Lung microvascular endothelial cell (primary cell): Measurements from ENCODE around the gene TCEAL5. TPM values are rescaled to one million over a fixed set of nuclear protein-coding genes. Genes with fewer than 3 reads are reported as not detected.
"Not testable (repeated sequence)": the region's sequence is repeated elsewhere in the genome, so short reads cannot be mapped to it uniquely, and the experiment has no call there.

Experiments used
- DNase-seq, 2 donors: peaks; one replicate each; pipeline versions ENCODE4 v3.0.0 to v3.0.0-alpha.2; 2010; ENCODE audit warnings: low read depth in 2 of 2
- total RNA-seq: library from RNA; depleted of rRNA; stranded (reverse); fragments of >200 nt; gene quantifications from 2 replicates; pipeline ENCODE4 v1.2.1, GENCODE V29; 2014

The TCEAL5 gene
- total RNA-seq, 1 donor from 2014 or later = not detected

- DNase-seq = no peak
Observed at GRCh38 chrX:103234869-103235268, 41.7 kb downstream of the TCEAL5 start.

GRCh38 chrX:103233263-103233662 lies 43.3 kb downstream of the TCEAL5 start:
- DNase-seq = no peak

- not testable (repeated sequence) for DNase-seq
Observed at GRCh38 chrX:103225918-103226317, 50.6 kb downstream of the TCEAL5 start.

Other genes starting within 250 kb of the TCEAL5 start
- 0.22 TPM in 1 of 2 replicates, not detected in the other for gene BEX1, start 212.6 kb downstream of the TCEAL5 start, total RNA-seq
- not detected in 2 replicates for gene NXF3, start 183.6 kb downstream of the TCEAL5 start, total RNA-seq
- gene BEX4, start 61.6 kb downstream of the TCEAL5 start, total RNA-seq = 18.5 and 25.2 TPM in 2 replicates
- gene TCEAL8, start 21.6 kb downstream of the TCEAL5 start, total RNA-seq = 56.3 and 60.8 TPM in 2 replicates
- gene BEX2, start 34.2 kb upstream of the TCEAL5 start, total RNA-seq = 0.65 and 0.79 TPM in 2 replicates
- gene TCEAL7, start 53.5 kb upstream of the TCEAL5 start, total RNA-seq = 0.22 TPM in 1 of 2 replicates, not detected in the other
- 64.1 and 83.7 TPM in 2 replicates for gene TCEAL9, start 79.8 kb upstream of the TCEAL5 start, total RNA-seq
- gene BEX3, start 99.8 kb upstream of the TCEAL5 start, total RNA-seq = 200 and 209 TPM in 2 replicates
- under 0.01 TPM in 1 of 2 replicates, not detected in the other for gene RAB40A, start 242.7 kb upstream of the TCEAL5 start, total RNA-seq